OCI-LY7 (cell line): ENCODE measurements around the gene COL4A1.

Experiments used
- CTCF ChIP-seq: fragments of 200-600 bp; sonication (generic); conservative IDR thresholded peaks from 2 replicates; pipeline ENCODE4 v1.5.1; 2014; ENCODE audit warnings: mild to moderate bottlenecking, antibody characterized with exemption, low read length, moderate library complexity, mixed read lengths
- EZH2phosphoT487 ChIP-seq: fragments of 200-600 bp; sonication (generic); IDR thresholded peaks from 2 replicates; pipeline ENCODE4 v1.6.1; 2018; ENCODE audit warnings: low read depth, borderline replicate concordance, mild to moderate bottlenecking, mixed run types, antibody characterized with exemption, low read length, moderate library complexity, mixed read lengths

- TF ChIP-seq CTCF (peak; percentile 75), EZH2phosphoT487 (no peak)
Observed at GRCh38 chr13:110116072-110116487, 190.9 kb downstream of the COL4A1 start.
